NCI-H128 (cell line): Measurements from ENCODE around the gene CA5A.

ENCODE experiments used
- DNase-seq: peaks from one replicate; lab custom pipeline; 2025; ENCODE audit not compliant: unreplicated experiment; lab: John Stamatoyannopoulos, UW

The CA5A gene

GRCh38 chr16:87964049-87964659 is 27.8 kb upstream of the CA5A start:
- DNase-seq, result no peak

GRCh38 chr16:87963400-87963799 is 27.1 kb upstream of the CA5A start:
- no peak for DNase-seq

GRCh38 chr16:87961623-87962022 is 25.3 kb upstream of the CA5A start:
- no peak for DNase-seq

DNA sequence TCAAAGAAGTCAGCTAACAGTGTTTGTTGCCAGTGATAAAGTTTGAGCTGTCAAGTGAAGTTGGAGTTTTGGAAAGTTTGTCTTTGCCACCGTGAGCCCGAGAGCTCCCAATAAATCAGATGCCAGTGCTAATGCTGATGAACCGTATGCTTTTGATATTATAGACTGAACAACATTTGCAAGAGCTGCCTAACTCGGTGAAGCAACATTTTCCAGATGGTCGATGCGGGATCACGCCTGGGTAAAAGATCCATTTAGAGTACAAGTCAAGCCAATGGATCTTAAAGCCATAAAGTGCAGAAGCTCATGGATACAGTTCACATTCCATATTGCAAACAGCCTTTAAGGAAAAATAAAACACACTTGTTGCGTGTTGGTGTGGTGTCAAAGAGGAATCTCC is 24.5 kb upstream of the CA5A start:
- DNase-seq, result no peak

DNA sequence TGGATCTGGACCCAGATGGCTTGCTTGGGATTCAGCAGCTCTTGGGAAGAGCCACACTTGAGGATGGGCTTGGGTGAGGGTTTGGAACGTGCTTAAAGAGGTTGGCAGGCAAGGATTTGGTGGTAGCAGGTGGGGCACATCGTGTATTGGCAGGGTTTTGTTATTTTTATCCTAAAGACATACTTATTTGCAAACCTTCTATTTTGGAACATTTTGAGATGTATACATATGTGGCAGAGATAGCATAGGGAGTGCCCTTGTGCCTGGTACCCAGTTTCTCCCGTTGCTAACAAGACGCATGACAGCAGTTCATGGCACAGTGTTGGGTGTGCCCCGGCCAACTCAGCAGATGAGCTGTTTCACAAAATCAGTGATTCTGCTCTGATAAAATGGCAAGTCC is 24.0 kb upstream of the CA5A start:
- DNase-seq, result no peak

DNA sequence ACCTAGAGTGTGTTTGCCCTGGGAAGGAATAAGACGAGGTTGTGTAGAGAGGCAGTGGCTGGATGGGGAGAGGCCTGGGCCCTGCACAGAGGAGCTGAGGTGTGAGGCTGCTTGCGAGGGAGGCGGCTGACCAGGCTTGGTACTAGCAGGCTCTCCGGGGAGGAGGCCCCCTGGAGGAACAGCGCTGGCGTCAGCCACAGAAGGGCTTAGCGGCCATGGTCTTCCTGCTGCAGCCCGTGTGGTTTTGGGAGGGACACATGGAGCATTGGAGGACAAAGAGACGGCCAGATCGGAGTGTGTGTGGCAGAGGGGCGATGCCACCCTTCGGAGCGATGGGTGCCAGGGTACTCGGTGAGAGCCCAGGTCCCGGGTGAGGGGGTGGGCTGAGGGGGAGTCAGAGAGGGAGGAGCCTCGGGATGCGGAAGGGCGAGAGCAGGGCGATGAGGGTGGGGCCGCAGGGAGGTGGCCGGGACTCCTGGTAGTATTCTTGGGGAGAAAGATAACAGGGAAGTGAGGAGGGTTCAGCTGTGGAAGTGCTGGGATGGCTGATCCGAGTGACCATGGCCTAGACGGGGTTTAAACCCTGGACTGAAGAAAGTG is 23.2 kb upstream of the CA5A start:
- no peak for DNase-seq

DNA sequence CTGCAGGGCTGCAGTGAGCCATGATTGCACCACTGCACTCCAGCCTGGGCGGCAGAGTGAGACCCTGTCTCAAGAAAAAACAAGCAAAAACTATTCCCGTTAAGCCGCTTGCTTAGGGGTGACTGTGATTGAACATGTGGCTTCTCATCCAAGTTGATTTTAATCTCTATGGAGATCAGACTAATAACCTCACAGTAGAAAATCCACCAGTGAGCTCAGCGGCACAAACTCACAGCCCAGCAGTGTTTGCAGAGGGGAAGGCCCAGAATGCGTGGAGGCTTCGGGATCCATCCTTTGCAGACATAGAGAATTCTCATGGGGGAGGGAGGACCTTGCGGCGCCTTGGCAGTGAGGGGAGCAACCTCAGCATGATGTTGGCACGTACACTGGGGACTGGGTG is 22.3 kb upstream of the CA5A start:
- DNase-seq, result no peak

- no peak for DNase-seq
Observed at GRCh38 chr16:87957296-87958094, 21.2 kb upstream of the CA5A start.

GRCh38 chr16:87956365-87957231 is 20.3 kb upstream of the CA5A start:
- no peak for DNase-seq

DNA sequence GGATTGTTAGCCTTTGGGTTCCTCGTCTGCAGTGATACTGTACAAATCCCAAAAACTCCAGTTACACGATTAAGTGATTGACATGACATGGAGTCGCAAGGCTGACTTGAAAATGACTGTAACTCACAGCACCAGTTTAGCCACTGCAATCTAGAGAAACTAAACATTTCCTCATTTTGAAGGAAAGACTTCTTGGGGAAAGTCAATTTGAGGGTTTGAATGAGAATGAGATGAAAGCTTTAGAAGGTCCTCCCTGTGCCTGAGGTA is 19.7 kb upstream of the CA5A start:
- DNase-seq, result no peak

DNA sequence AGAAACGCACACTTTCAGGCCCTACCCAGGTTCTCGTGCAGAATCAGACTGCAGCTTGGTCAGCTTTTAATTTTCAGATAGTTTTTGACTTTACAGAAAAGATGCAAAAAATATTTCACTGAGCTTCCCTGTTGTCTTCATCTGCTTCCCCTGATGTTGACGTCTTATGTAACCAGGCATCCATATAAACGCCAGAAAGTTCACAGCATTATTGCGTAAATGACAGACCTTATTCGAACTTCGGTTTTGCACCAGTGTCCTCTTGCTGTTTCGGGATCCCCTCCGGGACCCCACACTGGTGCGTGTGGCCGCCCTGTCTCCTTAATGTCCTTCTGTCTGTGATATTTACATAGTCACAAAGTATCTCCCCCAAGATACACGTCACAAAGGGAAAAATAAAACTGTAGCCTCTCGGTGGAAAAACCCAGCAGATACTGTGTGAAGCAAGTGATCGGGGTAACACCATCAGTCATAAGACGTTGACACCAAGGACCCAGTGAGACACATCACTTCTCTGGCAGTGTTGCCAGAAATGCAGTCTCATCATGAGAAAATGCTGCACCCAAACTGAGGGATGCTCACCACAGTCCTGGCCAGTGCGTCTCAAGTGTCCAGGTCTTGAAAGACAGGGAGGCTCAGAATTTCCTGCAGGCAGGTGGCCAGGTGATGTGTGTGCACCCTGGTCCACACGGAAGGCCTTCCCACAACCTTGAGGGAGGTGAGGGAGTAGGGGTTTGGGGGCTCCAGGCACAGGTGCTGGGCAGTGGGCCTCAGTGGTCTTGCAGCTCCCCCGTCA is 19.2 kb upstream of the CA5A start:
- no peak for DNase-seq

GRCh38 chr16:87954826-87955225 is 18.5 kb upstream of the CA5A start:
- no peak for DNase-seq

GRCh38 chr16:87954361-87954760 is 18.0 kb upstream of the CA5A start:
- DNase-seq, result no peak

- no peak for DNase-seq
Observed at GRCh38 chr16:87953308-87954215, 17.2 kb upstream of the CA5A start.

- no peak for DNase-seq
Observed at GRCh38 chr16:87952751-87953150, 16.4 kb upstream of the CA5A start.

- DNase-seq, result no peak
Observed at GRCh38 chr16:87951552-87952538, 15.5 kb upstream of the CA5A start.

DNA sequence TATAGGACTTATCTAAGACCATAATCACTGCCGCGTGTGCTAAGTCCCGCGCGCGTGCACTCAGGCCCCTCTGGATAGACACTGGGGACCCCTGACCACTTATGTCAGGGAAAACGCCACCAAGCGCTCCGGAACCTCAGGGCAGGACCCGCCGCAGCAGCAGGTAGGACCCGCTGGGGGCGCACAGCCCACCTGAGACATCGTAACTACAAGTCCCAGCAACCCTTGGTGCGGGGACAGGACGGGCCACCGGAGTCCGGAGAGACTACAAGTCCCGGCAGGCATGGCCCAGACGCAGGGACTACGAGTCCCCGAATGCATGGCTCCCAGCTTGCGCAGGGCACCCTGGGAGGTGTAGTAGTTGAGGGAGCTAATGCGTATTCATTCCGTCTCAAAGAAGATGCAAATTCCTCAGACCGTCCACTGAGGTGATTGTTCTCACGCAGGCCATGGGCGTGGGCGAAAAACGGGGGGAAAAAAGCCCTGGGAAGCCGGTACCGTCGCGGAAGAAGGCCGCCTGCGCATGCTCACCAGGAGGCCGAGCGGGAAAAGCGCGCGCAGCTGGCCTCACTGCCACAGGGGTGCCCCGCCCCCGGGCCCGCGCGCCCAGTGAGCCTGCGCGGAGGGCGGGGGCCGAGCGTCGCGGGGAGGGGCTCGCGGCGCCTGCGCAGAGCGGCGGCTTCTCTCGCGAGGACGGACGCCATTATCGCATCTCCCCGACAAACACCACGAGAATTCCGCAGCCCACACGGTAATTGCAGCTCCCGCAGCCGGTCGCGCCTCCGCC is 14.6 kb upstream of the CA5A start, which contains the start of gene BANP:
Gene BANP (plus strand): TSS at position 670 of the 787 bp plus-strand sequence. CDS start 23,682 bp downstream, outside the sequence.
- peak; percentile 89 for DNase-seq
